HFF-Myc (cell line): ENCODE data around the gene C11orf52.
"Not testable (repeated sequence)": the region's sequence is repeated elsewhere in the genome, so short reads cannot be mapped to it uniquely, and the experiment has no call there.

ENCODE experiments used
- DNase-seq: peaks from one replicate; pipeline ENCODE4 v3.0.0-alpha.2; 2011; ENCODE audit warnings: low read depth; ENCODE audit errors: extremely low read depth
- H3K4me3 ChIP-seq: replicated peaks from 2 replicates; pipeline ENCODE4 v1.5.1; 2011; ENCODE audit warnings: low read depth, mild to moderate bottlenecking, control low read depth, low read length
- TF ChIP-seq, protein P1 (sequence below): IDR thresholded peaks from 2 replicates; pipeline ENCODE4 v1.5.1; 2012; ENCODE audit warnings: mild to moderate bottlenecking, low read depth, low read length, control low read depth; ENCODE audit errors: missing control alignments

C11orf52 gene

DNA sequence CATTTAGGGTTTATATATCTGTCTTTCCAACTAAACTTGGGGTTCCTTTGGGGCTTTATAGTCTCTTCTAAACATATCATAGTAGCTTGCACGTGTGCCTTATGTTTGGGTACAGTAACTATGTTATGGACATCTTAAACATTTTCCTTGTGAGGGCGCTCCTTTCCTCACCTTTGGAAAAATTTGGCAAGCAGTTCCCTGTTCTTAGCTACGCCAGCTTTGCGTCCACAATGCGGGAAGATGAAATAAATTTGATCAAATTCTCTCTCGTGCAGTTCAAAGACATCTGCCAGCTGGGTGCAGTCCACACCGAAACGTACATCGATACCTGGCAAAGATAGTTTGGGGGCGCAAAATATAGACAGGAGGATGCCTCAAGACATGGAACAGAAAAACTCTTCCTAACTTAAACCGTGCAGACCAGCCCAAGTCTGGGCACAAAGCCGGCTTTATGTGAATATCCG is 40.3 kb upstream of the C11orf52 start:
- TF ChIP-seq, protein P1, sequence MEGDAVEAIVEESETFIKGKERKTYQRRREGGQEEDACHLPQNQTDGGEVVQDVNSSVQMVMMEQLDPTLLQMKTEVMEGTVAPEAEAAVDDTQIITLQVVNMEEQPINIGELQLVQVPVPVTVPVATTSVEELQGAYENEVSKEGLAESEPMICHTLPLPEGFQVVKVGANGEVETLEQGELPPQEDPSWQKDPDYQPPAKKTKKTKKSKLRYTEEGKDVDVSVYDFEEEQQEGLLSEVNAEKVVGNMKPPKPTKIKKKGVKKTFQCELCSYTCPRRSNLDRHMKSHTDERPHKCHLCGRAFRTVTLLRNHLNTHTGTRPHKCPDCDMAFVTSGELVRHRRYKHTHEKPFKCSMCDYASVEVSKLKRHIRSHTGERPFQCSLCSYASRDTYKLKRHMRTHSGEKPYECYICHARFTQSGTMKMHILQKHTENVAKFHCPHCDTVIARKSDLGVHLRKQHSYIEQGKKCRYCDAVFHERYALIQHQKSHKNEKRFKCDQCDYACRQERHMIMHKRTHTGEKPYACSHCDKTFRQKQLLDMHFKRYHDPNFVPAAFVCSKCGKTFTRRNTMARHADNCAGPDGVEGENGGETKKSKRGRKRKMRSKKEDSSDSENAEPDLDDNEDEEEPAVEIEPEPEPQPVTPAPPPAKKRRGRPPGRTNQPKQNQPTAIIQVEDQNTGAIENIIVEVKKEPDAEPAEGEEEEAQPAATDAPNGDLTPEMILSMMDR, result no peak
- peak; percentile 15 for DNase-seq
- H3K4me3 ChIP-seq, result peak overlapping the region; percentile 74

DNA sequence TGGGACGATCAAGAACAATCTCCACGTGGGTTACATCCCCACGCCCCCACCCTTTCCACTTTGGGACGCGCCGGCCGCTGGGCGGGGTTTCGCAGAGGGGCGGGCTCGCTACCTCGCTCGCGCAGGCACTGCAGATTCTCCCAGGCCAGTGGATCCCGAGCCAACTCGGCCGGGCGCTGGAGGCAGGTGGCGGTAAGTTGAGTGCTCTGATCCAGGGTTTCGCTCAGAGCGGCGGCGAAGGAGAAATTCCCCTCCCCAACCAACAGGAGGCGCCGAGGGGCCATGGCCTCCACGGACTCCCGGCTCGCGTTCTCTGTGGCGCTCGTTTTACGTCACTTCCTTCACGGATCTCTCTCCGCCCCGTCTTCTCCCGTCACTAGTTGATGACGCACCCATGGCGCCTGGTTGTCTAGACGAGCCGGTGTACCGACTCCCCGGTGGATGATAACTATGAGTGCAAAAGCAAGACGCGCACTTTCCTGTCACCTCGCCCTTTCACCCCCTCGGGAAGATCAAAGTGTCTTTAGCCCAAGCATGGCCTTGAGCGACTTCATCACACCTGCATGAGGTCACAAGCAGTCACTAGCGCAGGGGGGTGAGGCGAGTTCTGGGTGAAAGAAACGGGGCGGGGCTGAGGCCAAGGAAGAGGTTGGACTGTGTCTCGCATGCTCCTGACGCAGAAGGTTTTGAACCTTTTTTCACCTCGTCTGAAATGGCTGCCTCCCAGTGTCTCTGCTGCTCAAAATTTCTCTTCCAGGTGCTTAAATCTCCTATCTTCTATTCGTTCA is 39.7 kb upstream of the C11orf52 start, which contains the start of the genes CFAP68 and FDXACB1:
TSS of gene CFAP68 (plus strand) at position 693 of the 788 bp plus-strand sequence. CDS start at position 713, 20 bp downstream.
TSS of gene FDXACB1 (minus strand) at position 317 of the 788 bp plus-strand sequence. CDS start at position 284, 33 bp downstream.
- peak within 1 kb of the TSS; percentile 74 for H3K4me3 ChIP-seq
- peak; percentile 93 for DNase-seq
- TF ChIP-seq, protein P1, result peak; percentile 78

DNA sequence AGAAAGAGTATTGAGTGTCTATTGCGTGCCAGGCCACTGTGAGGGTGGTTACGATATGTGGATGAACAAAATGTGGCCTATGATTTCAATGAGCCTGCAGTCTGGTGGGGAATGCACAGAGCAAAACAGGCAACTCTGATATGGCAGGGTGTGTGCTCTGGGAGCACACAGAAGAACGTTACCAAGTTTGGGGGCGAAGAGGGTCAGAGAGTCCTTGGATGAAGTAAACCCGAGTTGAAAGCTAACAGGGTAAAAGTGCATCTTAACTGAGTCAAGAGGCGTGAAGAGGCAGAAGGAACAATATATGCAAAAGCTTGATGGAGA is 39.1 kb upstream of the C11orf52 start:
- TF ChIP-seq, protein P1, result no peak
- no peak for DNase-seq
- peak overlapping the region; percentile 74 for H3K4me3 ChIP-seq

DNA sequence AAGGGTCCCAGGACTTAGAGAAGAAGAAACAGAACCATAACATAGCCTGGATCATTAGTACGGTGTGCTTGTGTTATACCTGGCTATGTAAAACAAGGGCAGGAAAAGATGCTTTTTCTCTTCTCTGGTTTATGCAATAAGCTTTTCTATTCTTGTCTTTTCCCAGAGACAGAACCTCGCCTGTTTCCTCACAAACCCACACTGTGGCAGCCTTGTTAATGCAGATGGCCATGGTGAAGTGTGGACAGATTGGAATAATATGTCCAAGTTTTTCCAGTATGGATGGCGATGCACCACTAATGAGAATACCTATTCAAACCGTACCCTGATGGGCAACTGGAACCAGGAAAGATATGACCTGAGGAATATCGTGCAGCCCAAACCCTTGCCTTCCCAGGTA is 36.5 kb upstream of the C11orf52 start:
- TF ChIP-seq, protein P1, result no peak
- no peak for DNase-seq
- H3K4me3 ChIP-seq, result no peak overlapping the region

DNA sequence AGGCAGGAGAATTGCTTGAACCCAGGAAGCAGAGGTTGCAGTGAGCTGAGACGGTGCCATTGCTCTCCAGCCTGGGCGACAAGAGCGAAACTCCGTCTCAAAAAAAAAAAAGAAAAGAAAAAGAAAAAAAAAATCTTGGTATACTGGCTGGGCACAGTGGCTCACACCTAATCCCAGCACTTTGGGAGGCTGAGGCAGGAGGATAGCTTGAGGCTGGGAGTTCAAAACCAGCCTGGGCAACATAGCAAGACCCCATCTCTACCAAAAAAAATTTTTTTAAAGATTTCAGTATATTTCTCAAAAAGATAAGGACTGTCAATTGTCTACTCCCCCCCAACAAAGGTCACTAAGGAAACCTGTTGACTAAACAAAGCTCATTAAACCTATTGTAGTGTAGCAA is 33.7 kb upstream of the C11orf52 start:
- DNase-seq, H3K4me3 ChIP-seq: not testable (repeated sequence)

DNA sequence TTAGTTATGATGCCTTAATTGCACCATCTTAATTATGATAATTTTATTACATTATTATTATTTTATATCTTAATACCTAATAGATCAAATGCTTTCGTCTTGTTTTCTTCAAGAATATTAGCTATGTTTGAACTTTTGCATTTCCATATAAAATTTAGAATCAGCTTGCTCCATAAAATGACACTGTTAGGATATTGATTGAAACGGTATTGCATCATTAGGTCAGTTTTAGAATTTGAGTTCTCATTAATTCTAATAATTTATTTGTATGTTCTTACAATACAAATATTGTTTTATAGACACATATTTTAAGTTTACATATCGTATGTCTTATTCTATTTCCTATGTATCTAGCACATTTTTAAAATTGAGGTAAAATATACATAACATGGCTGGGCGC is 32.7 kb upstream of the C11orf52 start:
- no peak overlapping the region for H3K4me3 ChIP-seq
- no peak for DNase-seq
- TF ChIP-seq, protein P1, result no peak

DNA sequence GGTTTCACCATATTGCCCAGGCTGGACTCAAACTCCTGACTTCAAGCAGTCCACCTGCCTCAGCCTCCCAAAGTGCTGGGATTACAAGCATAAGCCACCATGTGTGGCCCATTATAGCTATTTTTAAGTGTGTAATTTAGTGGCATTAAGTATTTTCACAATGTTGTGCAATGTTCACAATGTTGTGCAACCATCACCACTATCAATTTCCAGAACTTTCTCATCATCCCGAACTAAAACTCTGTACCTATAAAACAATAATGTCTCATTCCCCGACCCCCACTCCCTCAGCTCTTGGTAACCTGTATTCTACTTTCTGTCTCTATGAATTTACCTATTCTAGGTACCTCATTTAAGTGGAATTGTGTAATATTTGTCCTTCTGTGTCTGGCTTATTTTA is 31.9 kb upstream of the C11orf52 start:
- DNase-seq, result no peak
- TF ChIP-seq, protein P1, result no peak
- no peak overlapping the region for H3K4me3 ChIP-seq
